Stimulated activated CD8-positive, alpha-beta memory T cell treated with anti-CD3 and anti-CD28 coated beads, Interleukin-15, amount 100 ng/mL, for 24 hours (primary cell): Measurements from ENCODE around the gene EPB41L2.

Experiments
- DNase-seq: peaks from one replicate; pipeline ENCODE4 v3.0.0-alpha.2; 2020; ENCODE audit warnings: low read depth

Gene EPB41L2

GRCh38 chr6:130975325-130975724 is 87.7 kb downstream of the EPB41L2 start:
- DNase-seq = no peak

- DNase-seq = no peak
These were observed 89.3 kb downstream of the EPB41L2 start for GRCh38 chr6:130973521-130974277.

- no peak for DNase-seq
These were observed 91.5 kb downstream of the EPB41L2 start for GRCh38 chr6:130971504-130971903.

GRCh38 chr6:130970839-130971410 is 92.1 kb downstream of the EPB41L2 start:
- no peak for DNase-seq

GRCh38 chr6:130969791-130970491 is 93.1 kb downstream of the EPB41L2 start:
- DNase-seq = no peak

- DNase-seq = no peak
These were observed 93.9 kb downstream of the EPB41L2 start for GRCh38 chr6:130969166-130969565.

- no peak for DNase-seq
These were observed 94.6 kb downstream of the EPB41L2 start for GRCh38 chr6:130968476-130968875.

GRCh38 chr6:130967502-130968445 is 95.3 kb downstream of the EPB41L2 start:
- no peak for DNase-seq

GRCh38 chr6:130966344-130966980 is 96.6 kb downstream of the EPB41L2 start:
- no peak for DNase-seq

GRCh38 chr6:130965656-130966055 is 97.4 kb downstream of the EPB41L2 start:
- no peak for DNase-seq

GRCh38 chr6:130964808-130965604 is 98.0 kb downstream of the EPB41L2 start:
- DNase-seq = no peak

GRCh38 chr6:130964289-130964688 is 98.8 kb downstream of the EPB41L2 start:
- DNase-seq = no peak

- no peak for DNase-seq
These were observed 100.1 kb downstream of the EPB41L2 start for GRCh38 chr6:130962966-130963365.

- no peak for DNase-seq
These were observed 101.9 kb downstream of the EPB41L2 start for GRCh38 chr6:130961148-130961547.

GRCh38 chr6:130959951-130960350 is 103.1 kb downstream of the EPB41L2 start:
- DNase-seq = no peak

- DNase-seq = no peak
These were observed 104.6 kb downstream of the EPB41L2 start for GRCh38 chr6:130958468-130958867.

GRCh38 chr6:130955755-130956154 is 107.3 kb downstream of the EPB41L2 start:
- DNase-seq = no peak

GRCh38 chr6:130949553-130949952 is 113.5 kb downstream of the EPB41L2 start:
- no peak for DNase-seq

- DNase-seq = no peak
These were observed 115.6 kb downstream of the EPB41L2 start for GRCh38 chr6:130947464-130947863.

GRCh38 chr6:130946076-130946475 is 117.0 kb downstream of the EPB41L2 start:
- DNase-seq = no peak
